Eye (tissue), 1 donor: ENCODE results near the gene TIMM50.
"Not testable (repeated sequence)": the region's sequence is repeated elsewhere in the genome, so short reads cannot be mapped to it uniquely, and the experiment has no call there.

Experiments used
- DNase-seq: peaks from one replicate; pipeline ENCODE4 v3.0.0-alpha.2; 2015

TIMM50 gene

GRCh38 chr19:39470724-39471339 lies 9.8 kb upstream of the TIMM50 start:
- no peak for DNase-seq

- DNase-seq, result no peak
Measured at GRCh38 chr19:39471756-39472536, 8.7 kb upstream of the TIMM50 start.

DNA sequence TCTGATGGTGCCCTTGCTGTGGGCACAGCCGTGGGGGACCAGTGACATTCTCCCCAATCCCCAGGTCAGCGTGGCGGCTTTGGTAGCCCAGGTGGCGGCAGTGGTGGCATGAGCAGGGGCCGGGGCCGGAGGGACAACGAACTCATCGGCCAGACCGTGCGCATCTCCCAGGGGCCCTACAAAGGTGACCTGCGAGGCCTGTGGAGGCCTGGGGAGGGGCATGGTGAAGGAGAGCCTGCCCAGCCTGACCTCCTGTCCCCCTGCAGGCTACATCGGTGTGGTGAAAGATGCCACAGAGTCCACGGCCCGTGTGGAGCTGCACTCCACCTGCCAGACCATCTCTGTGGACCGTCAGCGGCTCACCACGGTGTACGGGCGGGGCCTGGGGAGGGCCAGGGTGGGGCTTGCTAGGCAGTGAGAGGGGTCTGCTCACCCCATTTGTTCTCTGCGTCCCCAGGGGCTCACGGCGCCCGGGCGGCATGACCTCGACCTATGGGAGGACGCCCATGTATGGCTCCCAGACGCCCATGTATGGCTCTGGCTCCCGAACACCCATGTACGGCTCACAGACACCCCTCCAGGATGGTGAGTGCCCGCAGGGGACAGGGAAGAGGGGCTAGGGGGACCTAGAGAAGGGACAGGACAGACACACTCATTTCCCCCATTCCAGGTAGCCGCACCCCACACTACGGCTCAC lies 7.7 kb upstream of the TIMM50 start:
- DNase-seq, result no peak

- DNase-seq, result no peak
Measured at GRCh38 chr19:39473443-39473960, 7.1 kb upstream of the TIMM50 start.

GRCh38 chr19:39474139-39474620 lies 6.5 kb upstream of the TIMM50 start:
- DNase-seq, result peak; percentile 83

DNA sequence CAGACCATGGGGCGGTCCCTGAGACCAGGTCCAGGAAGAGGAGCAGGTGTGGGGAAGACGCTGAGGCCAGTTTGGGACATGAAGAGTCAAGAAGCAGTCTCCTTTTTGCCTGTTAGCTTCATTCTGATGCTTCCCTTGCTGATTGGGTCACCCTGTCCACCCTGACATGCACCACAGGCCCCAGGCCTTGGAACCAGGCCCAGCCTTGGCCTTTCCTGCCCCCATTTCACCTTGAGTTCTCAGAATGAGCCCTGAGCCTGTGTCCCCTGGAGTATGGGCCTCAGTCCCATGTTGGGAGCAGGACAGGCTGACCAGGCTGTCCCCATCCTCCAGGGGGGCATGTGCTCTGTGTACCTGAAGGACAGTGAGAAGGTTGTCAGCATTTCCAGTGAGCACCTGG lies 4.9 kb upstream of the TIMM50 start:
- no peak for DNase-seq

DNA sequence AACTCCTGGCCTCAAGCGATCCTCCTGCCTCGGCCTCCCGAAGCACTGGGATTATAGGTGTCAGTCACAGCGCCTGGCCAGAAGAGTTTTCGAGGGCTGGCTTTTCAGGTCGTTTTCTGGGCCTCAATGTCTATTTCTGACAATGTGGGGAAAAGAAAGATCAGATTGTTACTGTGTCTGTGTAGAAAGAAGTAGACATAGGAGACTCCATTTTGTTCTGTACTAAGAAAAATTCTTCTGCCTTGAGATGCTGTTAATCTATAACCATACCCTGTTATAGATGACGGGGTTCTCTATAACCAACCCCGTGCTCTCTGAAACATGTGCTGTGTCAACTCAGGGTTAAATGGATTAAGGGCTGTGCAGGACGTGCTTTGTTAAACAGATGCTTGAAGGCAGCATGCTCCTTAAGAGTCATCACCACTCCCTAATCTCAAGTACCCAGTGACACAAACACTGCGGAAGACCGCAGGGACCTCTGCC lies 1.3 kb upstream of the TIMM50 start:
- not testable (repeated sequence) for DNase-seq

DNA sequence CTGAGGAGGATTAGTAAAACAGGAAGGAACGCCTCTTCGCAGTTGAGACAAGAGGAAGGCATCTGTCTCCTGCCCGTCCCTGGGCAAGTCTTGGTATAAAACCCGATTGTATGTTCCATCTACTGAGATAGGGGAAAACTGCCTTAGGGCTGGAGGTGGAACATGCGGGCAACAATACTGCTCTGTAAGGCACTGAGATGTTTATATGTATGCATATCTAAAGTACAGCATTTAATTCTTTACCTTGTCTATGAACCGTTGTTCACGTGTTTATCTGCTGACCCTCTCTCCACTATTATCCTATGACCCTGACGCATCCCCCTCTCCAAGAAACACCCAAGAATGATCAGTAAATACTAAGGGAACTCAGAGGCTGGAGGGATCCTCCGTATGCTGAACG lies 722 bp upstream of the TIMM50 start:
- DNase-seq, result no peak

DNA sequence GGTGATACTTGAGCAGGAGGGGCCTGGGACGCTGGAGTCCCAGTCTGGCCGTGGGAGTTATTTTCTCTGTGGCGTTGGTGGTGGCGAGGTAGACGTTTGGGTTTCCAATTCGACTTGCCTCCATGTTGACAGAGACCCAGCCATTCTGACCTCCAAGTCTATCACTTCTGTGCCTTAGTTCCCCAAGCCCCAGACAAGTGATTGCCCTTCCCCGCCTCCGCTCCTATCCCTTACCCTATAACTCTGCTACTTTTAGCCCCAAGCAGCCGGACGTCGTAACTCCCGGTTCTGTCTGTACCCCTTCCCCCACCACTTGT lies 549 bp downstream of the TIMM50 start:
- DNase-seq, result no peak

DNA sequence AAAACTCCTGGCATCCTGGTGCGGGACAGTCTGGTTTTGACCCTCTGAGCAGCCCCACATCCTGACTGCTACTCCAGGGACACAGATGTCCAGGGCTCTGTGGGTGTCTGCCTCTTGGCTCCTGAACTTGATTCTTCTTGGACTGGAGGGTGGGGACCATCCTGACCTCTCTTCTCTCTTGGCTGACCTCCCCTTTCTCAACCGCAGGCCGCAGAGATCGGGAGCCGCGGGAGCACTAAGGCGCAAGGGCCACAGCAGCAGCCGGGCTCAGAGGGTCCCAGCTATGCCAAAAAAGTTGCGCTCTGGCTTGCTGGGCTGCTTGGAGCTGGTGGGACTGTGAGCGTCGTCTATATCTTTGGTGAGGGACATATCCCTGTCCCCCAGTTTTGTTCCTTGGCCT lies 1.0 kb downstream of the TIMM50 start:
- no peak for DNase-seq

GRCh38 chr19:39483141-39483540 lies 2.5 kb downstream of the TIMM50 start:
- DNase-seq, result peak; percentile 77

DNA sequence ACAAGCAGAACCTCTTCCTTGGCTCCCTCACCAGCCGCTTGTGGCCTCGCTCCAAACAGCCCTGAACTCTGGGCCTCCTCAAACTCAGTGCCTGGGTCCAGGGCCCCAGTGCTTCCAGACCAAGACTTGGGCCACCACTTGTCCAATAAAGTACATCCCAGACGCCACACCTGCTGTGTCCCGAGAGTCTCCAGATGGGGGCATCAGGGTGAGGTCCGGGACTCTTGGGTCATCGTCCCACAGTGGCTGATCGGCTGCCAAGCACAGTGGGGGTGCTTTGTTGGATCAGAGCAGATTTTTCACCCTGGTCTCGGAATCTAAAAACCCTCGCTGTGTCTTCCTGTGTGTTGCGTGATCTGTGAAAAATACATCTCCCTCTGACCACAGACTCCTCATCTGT lies 9.1 kb downstream of the TIMM50 start:
- DNase-seq, result no peak

- no peak for DNase-seq
Measured at GRCh38 chr19:39492225-39492624, 11.6 kb downstream of the TIMM50 start.

DNA sequence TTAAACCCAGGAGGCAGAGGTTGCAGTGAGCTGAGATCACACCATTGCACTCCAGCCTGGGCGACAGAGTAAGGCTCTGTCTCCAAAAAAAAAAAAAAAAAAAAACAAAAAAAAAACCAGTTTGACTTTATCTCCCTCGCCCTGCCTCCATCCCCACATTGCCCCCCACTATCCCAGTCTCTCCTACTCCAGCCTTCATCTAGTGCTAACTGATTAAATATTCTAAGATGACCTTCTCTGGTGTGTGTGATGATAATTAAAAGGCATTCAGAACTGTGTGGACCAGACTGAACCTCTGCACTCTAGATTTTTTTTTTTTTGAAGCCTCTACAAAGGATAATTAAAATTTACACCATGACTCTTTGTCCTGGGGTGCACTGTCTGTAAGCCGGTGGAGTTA lies 12.2 kb downstream of the TIMM50 start:
- DNase-seq, result no peak

- no peak for DNase-seq
Measured at GRCh38 chr19:39494661-39495060, 14.0 kb downstream of the TIMM50 start.

DNA sequence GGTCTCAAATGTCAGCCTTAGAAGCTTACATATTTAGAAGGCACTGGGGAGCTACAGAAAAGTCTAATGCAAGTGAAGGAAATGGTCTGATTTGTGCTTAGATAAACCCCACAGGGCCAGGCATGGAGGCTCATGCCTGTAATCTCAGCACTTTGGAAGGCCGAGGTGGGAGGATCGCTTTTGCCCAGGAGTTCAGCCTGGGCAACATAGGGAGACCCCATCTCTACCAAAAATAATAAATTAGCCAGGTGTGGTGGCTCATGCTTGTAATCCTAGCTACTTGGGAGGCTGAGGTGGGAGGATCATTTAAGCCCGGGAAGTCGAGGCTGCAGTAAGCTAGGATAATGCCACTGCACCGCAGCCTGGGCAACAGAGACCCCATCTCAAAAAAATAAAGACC lies 15.4 kb downstream of the TIMM50 start:
- no peak for DNase-seq

DNA sequence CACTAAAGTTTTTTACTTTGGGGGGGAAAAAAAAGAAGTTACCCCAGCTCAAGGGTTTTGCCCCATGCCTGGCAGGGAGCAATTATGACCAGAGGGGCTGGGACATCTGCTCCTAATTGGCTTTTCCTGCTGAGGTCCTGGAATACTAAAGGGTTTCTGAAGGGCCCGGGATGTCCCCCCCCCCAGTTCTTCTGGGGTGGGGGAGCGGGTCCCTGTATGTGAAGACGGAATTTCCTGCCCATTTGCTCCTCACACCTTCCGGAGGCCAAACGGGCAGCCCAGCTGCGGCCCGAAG lies 17.0 kb downstream of the TIMM50 start:
- no peak for DNase-seq

GRCh38 chr19:39497996-39498797 lies 17.6 kb downstream of the TIMM50 start:
- DNase-seq, result peak; percentile 91

- DNase-seq, result peak; percentile 71
Measured at GRCh38 chr19:39498798-39499642, 18.4 kb downstream of the TIMM50 start, which contains the start of gene DLL3. Gene DLL3, plus strand, starts transcription at chr19:39498947. Its CDS starts 28 bp downstream, at chr19:39498975.

GRCh38 chr19:39499932-39500331 lies 19.3 kb downstream of the TIMM50 start:
- no peak for DNase-seq

- no peak for DNase-seq
Measured at GRCh38 chr19:39500543-39500942, 19.9 kb downstream of the TIMM50 start.

GRCh38 chr19:39501340-39501739 lies 20.7 kb downstream of the TIMM50 start:
- DNase-seq, result no peak
